Ovary (tissue), 9 donors: ENCODE data around the gene CTBP2. TPM values are rescaled to one million over a fixed set of nuclear protein-coding genes. Genes with fewer than 3 reads are reported as not detected.

ENCODE experiments used
- DNase-seq, 5 donors: peaks; one replicate each; pipeline ENCODE4 v3.0.0-alpha.2; 2019 to 2020
- H3K27ac ChIP-seq, 2 donors: fragments of 200-600 bp; one replicate each; pipeline versions ENCODE4 v1.5.1 to v1.8.0; 2019 to 2022
- H3K27me3 ChIP-seq: fragments of 200-600 bp; one replicate; pipeline ENCODE4 v1.8.0; 2022
- H3K36me3 ChIP-seq: fragments of 200-600 bp; sonication (generic); one replicate; pipeline ENCODE4 v1.5.1; 2019
- H3K4me1 ChIP-seq: one replicate; pipeline ENCODE4 v1.8.1; 2013; ENCODE audit warnings: mild to moderate bottlenecking, moderate library complexity; ENCODE audit not compliant: insufficient read depth
- H3K4me3 ChIP-seq: fragments of 200-600 bp; sonication (generic); one replicate; pipeline ENCODE4 v1.5.1; 2017
- H3K9me3 ChIP-seq, 2 donors: fragments of 200-600 bp in 1 of 2; sonication (generic) in 1 of 2; one replicate each; pipeline versions ENCODE4 v1.5.1 to v1.8.1; 2013 to 2019; ENCODE audit warnings: mild to moderate bottlenecking in 1 of 2, moderate library complexity in 1 of 2
- CTCF ChIP-seq, 3 donors: fragments of 450-650 bp in 2 of 3; fragments of 200-600 bp in 1 of 3; IDR thresholded peaks; one replicate each; pipeline versions ENCODE4 v1.5.1 to v1.8.0; 2016 to 2022; ENCODE audit warnings: antibody characterized with exemption in 3 of 3, mild to moderate bottlenecking in 1 of 3
- EP300 ChIP-seq: sonication (generic); formaldehyde crosslinking; IDR thresholded peaks from one replicate; pipeline ENCODE4 v1.6.1; 2017; ENCODE audit warnings: antibody characterized with exemption
- POLR2A ChIP-seq: fragments of 450-650 bp; IDR thresholded peaks from one replicate; pipeline ENCODE4 v1.6.1; 2017; ENCODE audit warnings: antibody characterized with exemption, mild to moderate bottlenecking, moderate library complexity
- WGBS, 3 donors: extraction: QIAGEN DNeasy Blood & Tissue Kit in 1 of 3; methylation state at CpG; one replicate each; pipeline versions ENCODE4 v1.1.5 to v1.1.7; 2013 to 2017; 5-methylcytosine and 5-hydroxymethylcytosine counted together
- intact Hi-C, 4 donors: fragments of 100-400 bp; cut with DNase I; formaldehyde crosslinking; loops; one replicate each; pipeline versions ENCODE4 v1.11.0 to v1.15.1; 2022 to 2023
- polyA plus RNA-seq, 2 donors: library from polyadenylated mRNA; stranded (reverse); fragments of 200-250 nt in 1 of 2; fragments of 350-450 nt in 1 of 2; fragmentation: Illumina TruSeq in 1 of 2; extraction: RNeasy Lipid Tissue Mini Kit (QIAGEN cat#74804) in 1 of 2; gene quantifications; one replicate each; pipeline ENCODE4 v1.2.3, GENCODE V29; 2013 to 2014
- total RNA-seq, 7 donors: library from RNA; depleted of rRNA in 2 of 7; stranded (reverse); fragments of >200 nt in 2 of 7; fragmentation: NEBNext Ultra II Directional in 3 of 7; extraction: Animal tissue kit (Norgen Biotek cat#: 25700) in 3 of 7; gene quantifications; one replicate each; pipeline versions ENCODE4 v1.1.0 to v1.2.4, GENCODE V29; 2016 to 2023
- donor health status: DM: no; HTN: no; CAD: no; lungs with moderate emphysema.
- donor health status: DM: no; HTN: no; CAD: no.
- donor health status: Bipolar disorder and iron deficiency.
- donor health status: DM: yes; HTN: yes; CAD: no.
- donor health status: DM: no; HTN: no; CAD: no.
- donor health status: DM: yes; HTN: yes; CAD: no.

The CTBP2 gene
- total and polyA plus RNA-seq, 9 donors = 25.3 to 107 (median 69.5) TPM

GRCh38 chr10:125094806-125095205 lies 65.6 kb downstream of the CTBP2 start:
- peak in 3 of 5 donors; percentile 28 to 44 (median 33) for DNase-seq
- Histone ChIP-seq H3K4me1 (peaks cover 35% of the 10 kb centered on the region), H3K9me3 (no peaks in the 10 kb centered on the region), H3K27me3 (no peaks in the 10 kb centered on the region), H3K36me3 (no peaks in the 10 kb centered on the region), H3K27ac (peak overlapping the region in 1 of 2 donors; percentile 8), H3K4me3 (no peak overlapping the region)
- TF ChIP-seq EP300 = no peak
- TF ChIP-seq POLR2A = no peak
- TF ChIP-seq CTCF (IDR thresholded peaks at IDR 0.05) = no peak
- intact Hi-C loops = no loop called here
- 87 to 92% (median 91%) methylated on average over 8 of the region's 8 CpGs for WGBS, 3 donors

- Histone ChIP-seq H3K4me1 (peaks cover 40% of the 10 kb centered on the region), H3K4me3 (no peak overlapping the region), H3K27ac (peak overlapping the region in 1 of 2 donors; percentile 41), H3K36me3 (no peaks in the 10 kb centered on the region), H3K27me3 (no peaks in the 10 kb centered on the region), H3K9me3 (no peaks in the 10 kb centered on the region)
- 81 to 85% (median 82%) methylated on average over 21 of the region's 21 CpGs for WGBS, 3 donors
- intact Hi-C loops = no loop called here
- TF ChIP-seq POLR2A (no peak), EP300 (no peak), CTCF (IDR thresholded peaks at IDR 0.05) (no peak)
- DNase-seq = peak in 3 of 5 donors; percentile 25 to 30 (median 29)
Observed at GRCh38 chr10:125093974-125094705, 66.2 kb downstream of the CTBP2 start.

GRCh38 chr10:125093199-125093973 lies 67.0 kb downstream of the CTBP2 start:
- Histone ChIP-seq H3K36me3 (no peaks in the 10 kb centered on the region), H3K4me3 (no peak overlapping the region), H3K27me3 (no peaks in the 10 kb centered on the region), H3K4me1 (peaks cover 40% of the 10 kb centered on the region), H3K9me3 (no peaks in the 10 kb centered on the region), H3K27ac (peak overlapping the region in 1 of 2 donors; percentile 41)
- intact Hi-C loops = no loop called here
- DNase-seq = peak; percentile 49 to 73 (median 63)
- 17 to 27% (median 18%) methylated on average over 17 of the region's 17 CpGs for WGBS, 3 donors
- TF ChIP-seq EP300 (no peak), CTCF (IDR thresholded peaks at IDR 0.05) (no peak), POLR2A (no peak)

GRCh38 chr10:125092564-125093031 lies 67.8 kb downstream of the CTBP2 start:
- Histone ChIP-seq H3K9me3 (no peaks in the 10 kb centered on the region), H3K27ac (peak overlapping the region in 1 of 2 donors; percentile 41), H3K4me1 (peaks cover 40% of the 10 kb centered on the region), H3K27me3 (no peaks in the 10 kb centered on the region), H3K4me3 (no peak overlapping the region), H3K36me3 (no peaks in the 10 kb centered on the region)
- DNase-seq = peak in 3 of 5 donors; percentile 36 to 42 (median 40)
- no peak for TF ChIP-seq CTCF (IDR thresholded peaks at IDR 0.05)
- no peak for TF ChIP-seq EP300
- TF ChIP-seq POLR2A = no peak
- WGBS, 3 donors = 89 to 95% (median 94%) methylated on average over 17 of the region's 17 CpGs
- intact Hi-C loops = no loop called here
